ENCODE data around the gene ZNF45.
"Not testable (repeated sequence)": the region's sequence is repeated elsewhere in the genome, so short reads cannot be mapped to it uniquely, and the experiment has no call there.

ZNF45 gene

DNA sequence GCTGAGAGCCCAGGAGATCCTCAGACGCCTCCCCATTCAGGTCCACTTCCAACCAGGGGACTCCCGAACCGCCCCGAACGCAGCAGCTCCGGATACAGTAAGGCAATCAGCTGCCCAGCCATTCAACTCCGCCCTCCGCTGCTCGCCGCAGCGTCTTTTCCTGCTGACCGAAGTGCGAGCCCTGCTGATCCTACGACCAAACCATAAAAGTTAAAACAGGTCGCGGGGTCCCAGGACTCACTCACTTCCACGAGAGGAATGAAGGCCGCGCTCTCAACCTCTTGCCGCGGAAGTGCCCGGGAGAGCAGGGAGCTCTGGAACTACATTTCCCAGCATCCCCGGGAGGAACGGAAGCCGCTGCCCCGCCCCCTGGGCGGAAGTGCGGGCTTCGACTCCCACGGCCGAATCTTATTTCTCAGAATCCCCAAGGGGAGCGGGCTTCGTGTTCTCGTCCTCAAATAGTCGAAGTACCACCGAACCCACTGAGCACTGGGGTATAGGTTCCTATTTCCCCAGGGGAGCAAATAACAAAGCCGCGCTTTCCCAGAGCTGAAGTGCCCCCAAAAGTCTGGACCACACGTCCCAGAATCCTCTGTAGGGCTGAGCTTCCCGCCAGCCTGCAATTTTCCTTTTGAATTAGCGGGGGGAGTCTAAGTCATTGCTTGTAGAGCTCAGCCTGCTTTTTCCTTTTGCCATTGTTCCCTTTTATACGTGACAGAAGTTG is at the start of gene ZNF45:
TSS of gene ZNF45 (minus strand) at position 298 of the 724 bp plus-strand sequence. CDS start 13,097 bp downstream, outside the sequence.
- DNase-seq, result peak; percentile 81 to 83

- DNase-seq, result peak in 1 of 2 experiments; percentile 44
Measured at GRCh38 chr19:43984687-43985000, 49.6 kb upstream of the ZNF45 start.

DNA sequence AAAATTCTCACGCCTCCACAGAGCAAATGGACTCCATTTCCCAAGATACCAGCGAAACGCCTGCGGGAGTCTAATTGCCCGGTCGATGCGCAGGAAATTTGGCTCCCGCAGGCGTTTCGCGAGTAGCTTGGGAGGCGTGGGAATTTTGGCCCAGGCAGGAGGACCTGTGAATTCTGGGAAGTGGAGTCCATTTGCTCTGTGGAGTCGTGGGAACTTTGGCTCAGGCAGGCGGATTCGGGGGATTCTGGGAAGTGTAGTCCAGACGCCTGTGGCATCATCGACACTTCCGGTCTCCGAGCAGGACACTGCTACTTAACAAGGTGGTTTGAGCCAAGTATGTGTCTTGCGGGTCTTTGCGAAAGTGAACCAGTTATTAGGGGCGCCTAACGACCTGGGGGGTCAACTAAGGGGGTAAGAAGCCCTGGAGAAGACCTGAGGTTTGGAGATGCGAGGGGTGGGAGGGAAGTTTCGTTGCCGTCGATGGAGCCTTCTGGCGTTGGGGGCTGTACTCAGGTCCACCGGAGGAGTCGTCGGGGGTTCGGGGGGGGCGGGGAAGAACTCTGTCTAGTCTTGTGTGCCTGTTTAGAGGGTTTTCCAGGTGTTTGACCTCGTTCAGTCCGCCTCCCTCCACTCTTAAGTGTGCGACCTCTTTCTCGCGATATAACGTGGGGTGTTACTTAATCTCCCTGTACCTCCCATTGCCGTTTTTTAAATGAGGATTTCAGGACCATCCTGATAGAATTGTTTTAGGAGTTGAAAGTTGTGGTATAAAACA is 49.0 kb upstream of the ZNF45 start, which contains the start of gene ZNF155:
TSS of gene ZNF155 (plus strand) at position 277 of the 775 bp plus-strand sequence. CDS start 4,356 bp downstream, outside the sequence.
- DNase-seq, result peak; percentile 97

- DNase-seq, result peak in 1 of 2 experiments; percentile 46
Measured at GRCh38 chr19:43983544-43983911, 48.4 kb upstream of the ZNF45 start.

DNA sequence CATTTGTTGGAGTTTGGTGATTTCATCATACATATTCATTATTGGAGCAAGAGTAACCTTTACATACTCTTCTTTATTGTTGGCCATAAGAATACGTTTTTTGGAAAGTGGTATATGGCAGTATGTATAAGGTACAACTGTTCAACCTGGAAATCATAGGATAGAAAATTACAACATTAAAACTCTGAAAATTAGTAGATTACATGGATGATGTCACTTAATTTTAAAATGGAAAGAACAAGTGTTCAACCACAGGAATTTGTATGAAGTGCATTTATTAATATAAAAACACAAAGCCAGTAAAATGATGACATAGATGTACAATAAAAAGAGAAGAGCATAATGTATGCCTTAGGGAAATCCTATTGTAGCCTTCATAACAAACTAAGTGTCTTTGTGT is 41.6 kb upstream of the ZNF45 start:
- DNase-seq, result no peak

DNA sequence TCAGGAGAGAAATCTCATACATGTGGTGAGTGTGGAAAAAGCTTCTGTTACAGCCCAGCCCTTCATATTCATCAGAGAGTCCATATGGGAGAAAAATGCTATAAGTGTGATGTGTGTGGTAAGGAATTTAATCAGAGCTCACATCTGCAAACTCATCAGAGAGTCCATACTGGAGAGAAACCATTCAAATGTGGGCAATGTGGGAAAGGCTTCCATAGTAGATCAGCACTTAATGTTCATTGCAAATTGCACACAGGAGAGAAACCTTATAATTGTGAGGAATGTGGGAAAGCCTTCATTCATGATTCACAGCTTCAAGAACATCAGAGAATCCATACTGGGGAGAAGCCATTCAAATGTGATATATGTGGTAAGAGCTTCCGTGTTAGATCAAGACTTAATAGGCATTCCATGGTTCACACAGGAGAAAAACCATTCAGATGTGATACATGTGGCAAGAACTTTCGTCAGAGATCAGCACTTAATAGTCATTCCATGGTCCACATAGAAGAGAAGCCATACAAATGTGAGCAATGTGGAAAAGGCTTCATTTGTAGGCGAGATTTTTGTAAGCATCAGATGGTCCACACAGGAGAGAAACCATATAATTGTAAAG is 31.1 kb upstream of the ZNF45 start:
- no peak for DNase-seq

- no peak for DNase-seq
Measured at GRCh38 chr19:43960411-43960810, 25.3 kb upstream of the ZNF45 start.

- DNase-seq, result no peak
Measured at GRCh38 chr19:43957891-43958290, 22.8 kb upstream of the ZNF45 start.

DNA sequence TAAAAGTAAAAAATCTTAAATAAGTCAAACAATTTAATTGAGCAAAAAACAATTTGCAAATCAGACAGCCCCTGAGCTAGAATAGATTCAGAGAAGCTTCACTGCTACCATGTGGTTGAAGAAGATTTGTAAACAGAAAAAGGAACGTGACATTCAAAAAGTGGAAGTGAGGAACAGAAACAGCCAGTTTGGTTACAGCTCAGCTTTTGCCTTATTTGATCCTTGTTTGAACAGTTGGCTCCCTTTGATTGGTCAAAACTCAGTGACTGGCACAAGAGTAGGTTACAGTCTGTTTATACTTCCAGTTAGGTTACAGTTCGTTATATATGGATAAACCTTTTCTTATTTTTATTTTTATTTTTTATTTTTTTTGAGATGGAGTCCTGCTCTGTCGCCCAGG is 21.7 kb upstream of the ZNF45 start:
- DNase-seq, result no peak

GRCh38 chr19:43950834-43951645 is 16.0 kb upstream of the ZNF45 start, which contains the start of gene ZNF221:
ZNF221 (plus strand) TSS chr19:43951228; CDS start chr19:43962727, 11,499 bp downstream.
- DNase-seq, result peak; percentile 87 to 88

GRCh38 chr19:43949803-43950202 is 14.7 kb upstream of the ZNF45 start:
- DNase-seq, result not testable (repeated sequence)

GRCh38 chr19:43947412-43947811 is 12.3 kb upstream of the ZNF45 start:
- DNase-seq, result not testable (repeated sequence)

DNA sequence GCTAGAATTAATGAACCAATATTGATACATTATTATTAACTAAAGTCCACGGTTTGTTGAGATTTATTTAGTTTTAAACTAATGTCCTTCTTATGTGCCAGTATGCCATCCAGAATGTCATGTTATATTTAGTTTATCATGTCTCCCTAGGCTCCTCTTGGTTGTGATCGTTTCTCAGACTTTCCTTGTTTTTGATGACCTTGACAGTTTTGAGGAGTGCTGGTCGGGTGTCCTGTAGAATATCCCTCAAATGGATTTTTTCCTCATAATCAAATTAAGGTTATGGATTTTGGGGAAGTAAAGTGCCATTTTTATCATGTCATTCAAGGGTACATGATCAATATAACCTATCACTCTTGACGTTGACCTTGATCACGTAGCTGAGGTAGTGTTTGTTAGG is 6.1 kb upstream of the ZNF45 start:
- DNase-seq, result no peak

DNA sequence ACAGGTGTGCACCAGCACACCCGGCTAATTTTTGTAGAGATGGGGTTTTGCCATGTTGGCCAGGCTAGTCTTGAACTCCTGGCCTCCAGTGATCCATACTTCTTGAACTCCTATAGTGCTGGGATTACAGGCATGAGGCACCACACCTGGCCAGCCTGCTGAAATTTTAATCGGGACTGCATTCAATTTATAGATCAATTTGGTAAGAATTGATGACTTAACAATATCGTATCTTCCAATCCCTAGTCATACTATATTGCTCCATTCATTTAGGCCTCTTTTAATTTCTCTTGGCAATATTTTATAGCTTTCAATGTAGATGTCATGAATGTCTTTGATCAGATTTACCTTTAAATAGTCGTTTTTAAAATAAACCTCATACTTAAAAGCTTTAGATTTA is 5.6 kb upstream of the ZNF45 start:
- no peak for DNase-seq

DNA sequence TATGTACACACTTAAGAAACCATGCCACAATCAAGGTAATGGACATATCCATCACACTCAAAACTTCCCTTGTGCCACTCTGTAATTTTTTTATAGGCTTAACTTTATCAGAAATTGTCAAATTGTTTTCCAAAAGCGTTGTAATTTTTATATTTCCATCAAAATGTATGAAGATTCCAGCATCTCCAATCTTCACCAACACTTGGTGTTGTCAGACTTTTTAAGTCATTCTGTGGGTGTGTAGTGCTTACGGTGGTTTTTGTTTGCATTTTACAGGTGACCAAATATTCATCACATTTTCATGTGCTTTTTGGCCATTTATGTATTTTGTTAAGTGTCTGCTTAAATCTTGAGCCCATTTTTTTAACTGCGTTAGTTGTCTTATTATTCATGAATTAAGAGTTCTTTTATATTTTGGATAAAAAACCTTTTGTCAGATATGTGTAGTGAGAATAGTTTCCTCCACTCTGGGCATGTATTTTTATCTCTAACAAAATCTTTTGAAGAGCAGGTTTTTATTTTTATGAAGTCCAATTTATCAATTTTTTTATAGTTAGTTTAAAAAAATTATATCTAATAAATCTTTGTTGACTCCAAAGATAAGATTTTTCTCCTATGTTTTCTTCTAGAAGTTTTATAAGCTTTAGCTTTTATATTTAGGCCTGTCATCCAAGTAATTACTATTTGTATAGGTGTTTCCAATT is 4.6 kb upstream of the ZNF45 start:
- DNase-seq, result no peak

DNA sequence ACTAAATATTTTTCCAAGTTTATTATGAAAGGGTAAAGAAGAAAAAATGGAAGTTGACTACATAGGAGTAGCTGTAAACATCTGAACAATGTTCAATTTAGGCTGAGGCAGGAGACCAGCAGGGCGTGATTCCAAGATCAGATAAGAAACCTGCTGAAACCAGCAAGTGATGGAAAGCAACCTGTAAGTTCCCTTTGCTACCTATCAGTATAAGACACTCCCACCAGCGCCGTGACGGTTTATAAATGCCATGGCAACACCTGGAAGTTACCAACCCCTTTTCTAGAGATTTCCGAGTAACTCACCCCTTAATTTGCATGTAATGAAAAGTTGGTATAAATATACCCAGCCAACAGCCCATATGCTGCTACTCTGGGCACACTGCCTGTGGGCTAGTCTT is 1.1 kb upstream of the ZNF45 start:
- no peak for DNase-seq

DNA sequence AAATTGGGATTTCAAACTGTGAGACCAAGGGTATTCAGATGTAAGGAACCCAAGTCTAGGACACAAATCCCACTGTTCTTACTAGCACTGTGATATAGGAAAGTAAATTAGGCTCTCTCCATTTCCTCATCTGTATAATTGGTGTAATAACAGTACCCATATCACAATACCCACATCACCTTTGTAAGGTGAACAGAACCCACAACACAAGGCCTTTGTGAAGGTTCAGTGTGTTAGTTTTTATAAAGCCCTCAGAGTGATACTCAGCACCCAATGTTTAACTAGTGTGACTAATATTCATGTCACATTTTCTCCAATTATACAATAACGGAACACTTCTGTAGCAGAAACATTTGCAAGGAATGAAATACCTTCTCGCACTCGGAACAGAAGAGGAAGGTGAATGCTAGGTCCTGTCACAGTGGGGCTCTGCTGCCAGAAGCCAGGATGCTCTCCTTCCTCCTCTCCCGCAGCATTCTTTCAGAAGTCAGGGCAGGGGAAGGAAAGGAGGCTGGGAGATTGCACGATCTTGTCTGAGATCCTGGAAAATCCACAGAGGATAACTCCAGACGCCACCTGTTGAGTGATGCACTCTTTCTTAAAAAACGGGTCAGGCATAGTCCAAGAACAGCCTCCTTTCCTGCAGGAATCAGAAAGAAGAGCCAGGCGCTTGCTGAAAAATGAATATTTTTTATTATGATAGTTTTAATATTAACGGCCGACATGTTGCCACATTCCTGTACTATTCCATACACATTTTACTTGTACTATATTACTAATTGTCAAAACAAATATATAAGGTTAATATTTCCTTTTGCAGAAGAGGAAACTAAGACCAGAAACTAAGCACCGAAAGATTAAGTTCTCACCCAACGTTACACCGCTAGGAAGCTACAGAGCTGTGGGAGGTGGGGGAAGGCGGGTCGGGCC is 762 bp downstream of the ZNF45 start:
- peak; percentile 15 to 30 for DNase-seq

GRCh38 chr19:43928820-43929219 is 6.3 kb downstream of the ZNF45 start:
- DNase-seq, result no peak

DNA sequence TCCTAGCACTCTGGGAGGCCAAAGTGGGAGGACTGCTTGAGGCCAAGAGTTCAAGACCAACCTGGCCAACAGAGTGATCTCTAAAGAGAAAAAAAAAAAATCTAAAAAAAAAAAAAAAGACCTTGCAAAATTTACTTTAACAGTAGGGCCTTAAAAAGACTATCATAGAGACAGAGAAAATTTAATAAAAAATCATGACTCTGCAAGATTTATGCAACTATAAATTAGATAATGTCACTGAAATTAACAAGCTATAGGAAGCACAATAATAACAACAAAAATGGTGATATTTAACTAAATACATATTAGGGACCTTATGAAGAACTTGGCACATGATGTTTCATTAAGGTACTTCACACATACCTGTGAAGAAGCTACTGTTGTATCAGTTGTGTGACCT is 11.2 kb downstream of the ZNF45 start:
- no peak for DNase-seq

- no peak for DNase-seq
Measured at GRCh38 chr19:43914051-43914450, 21.0 kb downstream of the ZNF45 start.

DNA sequence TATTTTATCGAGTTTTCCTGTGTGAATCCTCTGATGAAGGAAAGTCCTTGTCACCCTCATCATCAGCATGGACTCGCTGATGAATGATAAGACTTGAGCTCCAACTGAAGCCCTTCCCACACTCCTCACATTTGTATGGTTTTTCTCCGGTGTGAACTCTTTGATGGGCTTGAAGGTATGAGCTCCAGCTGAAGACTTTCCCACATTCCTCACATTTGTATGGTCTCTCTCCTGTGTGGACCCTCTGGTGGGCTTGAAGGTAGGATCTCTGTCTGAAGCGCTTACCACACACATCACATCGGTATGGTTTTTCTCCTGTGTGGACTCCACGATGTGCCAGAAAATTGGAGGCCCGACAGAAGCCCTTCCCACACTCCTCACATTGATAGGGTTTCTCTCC is 21.7 kb downstream of the ZNF45 start:
- no peak for DNase-seq
